AG08395 (cell line): ENCODE results near the gene VILL.
"Not testable (repeated sequence)": the region's sequence is repeated elsewhere in the genome, so short reads cannot be mapped to it uniquely, and the experiment has no call there.

ENCODE experiments used
- DNase-seq: peaks from one replicate; pipeline ENCODE4 v3.0.0; 2012; ENCODE audit warnings: mixed read lengths, low spot score

Gene VILL

GRCh38 chr3:37986479-37987314, 3.9 kb upstream of the VILL start:
- DNase-seq = no peak

GRCh38 chr3:37987315-37987697, 3.3 kb upstream of the VILL start:
- DNase-seq = no peak

- DNase-seq = no peak
Observed at GRCh38 chr3:37987751-37988179, 2.8 kb upstream of the VILL start.

- not testable (repeated sequence) for DNase-seq
Observed at GRCh38 chr3:37988376-37988775, 2.2 kb upstream of the VILL start.

- DNase-seq = no peak
Observed at GRCh38 chr3:37988931-37989525, 1.6 kb upstream of the VILL start.

- no peak for DNase-seq
Observed at GRCh38 chr3:37989821-37990480, 635 bp upstream of the VILL start.

GRCh38 chr3:37991109-37991508, 523 bp downstream of the VILL start:
- DNase-seq = no peak

GRCh38 chr3:37991823-37992222, 1.2 kb downstream of the VILL start:
- DNase-seq = no peak

- DNase-seq = no peak
Observed at GRCh38 chr3:37992271-37993066, 1.9 kb downstream of the VILL start.

- DNase-seq = no peak
Observed at GRCh38 chr3:37993067-37993455, 2.5 kb downstream of the VILL start.

GRCh38 chr3:37993460-37993819, 2.9 kb downstream of the VILL start:
- no peak for DNase-seq

- DNase-seq = peak; percentile 81
Observed at GRCh38 chr3:37993820-37994638, 3.4 kb downstream of the VILL start.

- DNase-seq = no peak
Observed at GRCh38 chr3:37994639-37994972, 4.0 kb downstream of the VILL start.

GRCh38 chr3:37995652-37996641, 5.4 kb downstream of the VILL start:
- DNase-seq = no peak

- peak; percentile 78 for DNase-seq
Observed at GRCh38 chr3:37996785-37997301, 6.3 kb downstream of the VILL start.

GRCh38 chr3:37997342-37997741, 6.8 kb downstream of the VILL start:
- DNase-seq = no peak

GRCh38 chr3:37997791-37998370, 7.3 kb downstream of the VILL start:
- DNase-seq = no peak

GRCh38 chr3:37999836-38000235, 9.2 kb downstream of the VILL start:
- no peak for DNase-seq

- no peak for DNase-seq
Observed at GRCh38 chr3:38000242-38000916, 9.8 kb downstream of the VILL start.
